GM21515 (cell line): ENCODE measurements around the gene POFUT2.

Experiments used
- ATAC-seq: cut with Tn5 transposase; IDR thresholded peaks from one replicate; pipeline ENCODE4 v1.9.1; 2021; ENCODE audit not compliant: unreplicated experiment

Gene POFUT2

DNA sequence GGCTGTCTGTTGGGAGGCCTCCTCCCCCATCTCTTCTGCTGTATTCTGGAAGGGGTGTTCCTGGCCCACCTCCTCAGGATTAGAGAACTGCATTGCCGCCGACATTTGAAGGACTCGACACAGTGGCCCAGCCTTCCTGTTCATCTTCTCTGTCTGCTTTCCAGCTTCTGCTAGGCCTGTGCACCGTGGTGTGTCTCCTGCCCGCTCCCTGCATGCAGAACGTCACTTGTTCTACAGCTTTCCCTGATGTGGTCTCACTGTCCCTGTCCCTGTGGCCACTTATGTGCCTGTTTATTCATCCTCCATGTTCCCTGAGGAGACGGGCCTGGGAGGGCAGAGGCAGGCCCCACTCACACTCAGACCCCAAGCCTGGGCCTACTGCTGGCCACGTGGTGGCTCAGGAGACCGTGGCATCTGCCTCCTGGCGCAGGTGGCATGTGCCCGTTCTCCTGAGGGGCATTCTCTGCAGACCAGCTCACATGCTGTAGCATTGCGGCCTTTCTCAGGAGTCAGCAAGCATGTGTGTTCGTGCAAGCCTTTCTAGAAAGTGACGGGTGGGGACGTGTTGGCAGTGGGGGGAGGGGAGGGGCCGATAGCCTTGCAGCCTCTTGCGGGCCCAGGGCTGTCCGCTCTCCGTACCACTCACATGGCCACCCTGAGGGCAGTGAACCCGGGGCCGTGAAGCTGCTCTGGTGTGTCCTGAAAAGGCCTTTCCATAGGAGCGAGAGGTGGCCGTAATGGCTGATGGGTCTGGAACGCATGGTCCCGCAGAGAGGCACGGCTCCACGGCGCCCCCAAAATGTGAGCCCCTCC, 35.9 kb downstream of the POFUT2 start:
- no peak for ATAC-seq

DNA sequence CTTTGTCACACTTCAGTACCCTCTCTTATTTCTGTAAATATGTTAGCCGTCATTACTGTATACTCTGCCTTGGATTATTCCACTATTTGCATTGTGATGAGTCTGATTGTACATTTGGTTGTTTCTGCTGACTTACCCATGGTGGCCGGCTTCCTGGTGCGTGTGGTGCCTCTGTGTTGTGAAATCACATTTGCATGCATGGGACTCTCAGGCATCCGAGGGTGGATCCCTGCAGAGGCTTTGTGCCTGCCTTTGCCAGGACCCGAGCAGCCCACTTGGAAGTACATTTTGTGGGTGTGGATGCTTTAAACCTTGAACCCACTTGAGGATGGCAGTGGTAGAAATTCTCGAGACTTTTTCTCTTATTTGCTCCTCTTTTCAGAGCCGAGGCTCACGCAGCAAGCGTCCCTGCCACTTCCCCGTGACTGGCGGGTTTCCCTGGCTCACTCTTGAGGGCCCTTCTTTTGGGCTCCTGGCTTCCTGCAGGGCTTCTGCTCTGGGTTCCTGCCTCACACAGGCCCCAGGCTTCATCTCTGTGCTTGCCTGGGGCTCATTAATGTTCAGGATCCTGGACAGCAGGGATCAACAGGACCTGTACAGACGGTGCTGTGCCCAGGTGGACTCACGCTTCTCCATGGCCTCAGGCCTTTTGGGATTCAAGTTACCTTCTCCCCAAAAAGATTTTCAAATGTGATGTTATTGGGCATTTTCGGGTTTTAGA, 36.6 kb downstream of the POFUT2 start:
- ATAC-seq = no peak

DNA sequence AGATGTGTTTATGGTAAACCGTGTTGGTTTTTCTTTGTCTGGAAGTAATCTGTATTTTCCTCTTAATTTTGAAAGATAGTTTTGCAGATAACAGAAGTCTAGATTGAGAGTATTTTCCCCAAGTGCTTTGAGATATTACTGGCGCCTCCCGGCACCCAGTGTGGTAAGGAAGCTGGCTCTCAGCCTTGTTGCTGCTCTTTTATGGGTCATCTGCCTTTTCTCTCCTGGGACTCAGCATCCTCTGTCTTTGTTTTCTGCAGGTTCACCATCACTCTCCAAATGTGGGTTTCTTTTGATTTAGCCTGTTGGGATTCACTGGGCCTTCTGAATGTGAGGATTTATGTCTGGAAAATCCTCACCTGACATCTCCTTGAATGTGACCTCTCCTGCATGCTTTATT, 37.4 kb downstream of the POFUT2 start:
- no peak for ATAC-seq

DNA sequence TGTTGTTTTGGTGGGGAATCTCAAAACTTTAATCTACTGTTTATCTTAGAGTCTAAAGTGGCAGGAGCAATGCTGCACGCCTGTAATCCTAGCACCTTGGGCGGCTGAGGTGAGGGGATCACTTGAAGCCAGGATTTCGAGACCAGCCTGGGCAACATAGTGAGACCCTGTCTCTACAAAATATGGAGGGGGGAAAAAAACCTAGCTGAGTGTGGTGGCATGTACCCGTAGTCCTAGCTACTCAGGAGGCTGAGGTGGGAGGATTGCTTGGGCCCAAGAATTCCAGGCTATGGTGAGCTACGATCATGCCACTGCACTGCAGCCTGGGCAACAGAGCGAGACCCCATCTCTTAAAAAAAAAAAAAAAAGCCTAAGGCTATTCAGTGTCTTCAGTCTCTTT, 38.1 kb downstream of the POFUT2 start:
- ATAC-seq = no peak

DNA sequence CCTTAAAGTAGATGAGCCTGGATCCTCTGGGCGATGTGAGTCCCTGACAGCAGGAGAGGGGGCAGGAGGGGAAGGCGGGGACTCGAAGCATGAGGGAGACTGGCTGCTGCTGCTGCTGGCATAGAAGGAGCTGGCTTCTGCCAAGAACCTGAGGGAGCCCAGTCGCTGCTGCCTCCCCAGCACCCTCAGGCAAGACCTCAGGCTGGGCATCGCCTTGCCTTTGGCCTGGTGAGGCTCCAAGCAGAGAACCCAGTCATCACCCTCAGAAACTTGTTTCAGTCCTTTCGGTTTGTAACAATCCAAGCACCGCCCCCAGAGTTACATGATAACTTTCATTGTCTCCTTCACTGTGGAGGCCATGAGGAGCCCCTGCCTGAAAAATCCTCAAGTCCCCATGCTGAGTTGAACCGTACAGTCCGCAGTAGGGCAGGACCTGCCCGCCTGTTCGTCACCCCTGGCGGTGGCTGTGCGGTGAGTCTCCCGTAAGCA, 38.8 kb downstream of the POFUT2 start:
- no peak for ATAC-seq

DNA sequence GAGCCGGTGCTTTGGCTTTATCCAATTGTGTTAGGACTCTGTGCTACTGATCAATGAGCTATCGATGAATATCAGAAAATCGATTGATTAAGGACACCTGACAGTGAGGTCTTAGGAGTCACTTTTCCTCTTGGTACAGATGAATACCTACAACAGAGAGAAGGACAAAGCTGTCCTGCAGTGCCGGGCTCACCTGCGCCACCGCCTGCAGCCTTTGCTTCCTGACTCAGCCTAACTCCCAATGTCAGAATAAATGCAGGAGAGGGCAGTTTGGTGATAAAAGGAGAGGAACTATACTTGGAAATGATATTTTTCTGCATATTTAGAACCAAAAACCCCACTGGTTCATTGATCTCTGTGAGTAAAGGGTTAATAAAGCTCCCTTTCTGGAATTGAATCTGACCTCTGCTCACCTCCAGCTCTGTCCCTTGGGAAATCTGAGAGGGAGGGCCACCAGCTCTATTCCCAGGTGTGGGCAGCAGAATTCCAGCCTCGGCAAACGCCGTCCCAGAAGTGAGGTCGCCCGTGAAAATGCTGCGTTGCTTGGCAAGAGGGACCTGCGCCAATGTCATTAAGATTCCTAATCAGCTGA, 39.3 kb downstream of the POFUT2 start:
- no peak for ATAC-seq

DNA sequence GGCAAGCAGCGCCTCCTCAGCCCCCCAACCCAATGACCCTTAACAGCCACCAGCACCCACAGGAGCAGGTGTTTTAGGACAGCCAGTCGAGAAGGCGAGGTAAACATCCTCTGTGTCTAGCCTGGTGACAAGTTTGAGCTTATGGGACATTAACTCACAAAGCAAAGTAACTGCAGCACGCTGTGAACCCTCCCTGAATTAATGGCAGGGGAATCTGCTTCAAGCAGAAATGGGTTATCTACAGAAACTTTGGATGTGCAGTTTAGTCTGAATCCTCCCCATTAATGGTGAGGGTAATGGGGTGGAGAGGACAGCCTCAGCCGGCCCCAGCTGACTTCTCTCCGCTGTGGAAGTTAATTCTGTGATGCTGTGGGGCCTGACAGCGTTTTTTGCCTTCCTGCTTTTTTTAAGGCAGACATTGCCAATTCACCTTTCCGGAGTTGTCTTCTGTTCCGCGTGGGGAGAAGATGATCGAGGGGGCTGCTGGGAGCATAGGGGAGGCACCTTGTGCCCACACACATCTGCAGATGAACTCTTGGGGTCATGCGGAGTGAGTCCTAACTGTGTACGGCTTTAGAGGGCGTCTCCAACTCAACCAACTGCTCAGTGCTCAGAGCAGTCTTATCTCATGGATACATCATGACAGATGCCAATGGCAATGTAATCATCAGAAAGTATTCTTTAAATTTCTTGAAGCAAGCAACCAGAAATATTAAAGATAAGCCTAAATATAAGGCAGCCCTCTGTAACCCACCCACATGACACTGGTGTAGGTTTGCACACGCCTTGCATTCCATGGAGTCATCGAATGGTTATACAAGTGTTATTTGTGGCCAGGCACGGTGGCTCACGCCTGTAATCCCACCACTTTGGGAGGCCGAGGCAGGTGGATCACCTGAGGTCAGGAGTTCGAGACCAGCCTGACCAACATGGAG, 41.0 kb downstream of the POFUT2 start:
- ATAC-seq = no peak

DNA sequence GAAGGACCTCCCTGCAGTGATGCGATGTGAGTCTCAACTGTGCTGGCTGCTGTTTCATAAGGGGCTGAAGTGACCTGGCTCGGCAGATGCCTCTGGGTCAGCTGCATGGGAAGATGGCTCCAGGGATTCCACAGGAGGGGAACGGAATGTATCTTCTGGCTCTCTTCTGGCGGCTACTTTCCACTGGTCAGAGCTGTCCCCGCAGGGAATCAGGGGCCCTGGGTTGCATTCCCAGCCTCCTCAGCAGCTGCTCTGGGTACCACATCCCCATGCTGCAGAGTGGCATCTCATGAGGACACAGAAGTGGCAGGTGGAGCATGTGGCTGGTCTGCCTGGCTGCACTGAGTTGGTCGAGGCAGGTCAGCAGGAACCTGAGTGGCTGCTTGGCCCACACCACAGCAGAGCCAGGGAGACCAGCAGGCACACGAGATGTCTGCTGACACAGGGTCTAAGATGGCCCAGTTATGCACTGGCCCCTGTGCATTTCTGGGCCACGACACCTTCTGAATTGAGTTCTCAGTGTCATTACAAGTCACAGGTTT, 42.8 kb downstream of the POFUT2 start:
- ATAC-seq = no peak

DNA sequence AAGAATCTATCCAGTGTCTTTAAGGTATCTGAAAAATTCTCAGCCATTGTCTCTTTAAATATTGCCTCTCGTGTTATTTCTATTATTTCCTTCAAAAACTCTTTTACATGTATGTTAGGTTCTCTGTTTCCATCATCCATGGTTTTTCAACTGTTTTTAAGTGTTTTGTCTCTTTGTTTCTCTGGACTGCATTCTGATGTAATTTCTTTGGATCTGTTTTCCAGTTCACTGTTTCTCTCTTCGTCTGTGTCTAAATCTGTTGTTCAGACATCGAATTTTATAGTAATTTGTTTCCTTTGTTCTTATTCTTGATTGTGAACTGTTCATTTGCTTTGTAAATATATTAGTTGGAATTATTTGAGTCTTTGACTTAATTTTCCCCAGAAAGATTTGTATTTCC, 44.1 kb downstream of the POFUT2 start:
- ATAC-seq = no peak

DNA sequence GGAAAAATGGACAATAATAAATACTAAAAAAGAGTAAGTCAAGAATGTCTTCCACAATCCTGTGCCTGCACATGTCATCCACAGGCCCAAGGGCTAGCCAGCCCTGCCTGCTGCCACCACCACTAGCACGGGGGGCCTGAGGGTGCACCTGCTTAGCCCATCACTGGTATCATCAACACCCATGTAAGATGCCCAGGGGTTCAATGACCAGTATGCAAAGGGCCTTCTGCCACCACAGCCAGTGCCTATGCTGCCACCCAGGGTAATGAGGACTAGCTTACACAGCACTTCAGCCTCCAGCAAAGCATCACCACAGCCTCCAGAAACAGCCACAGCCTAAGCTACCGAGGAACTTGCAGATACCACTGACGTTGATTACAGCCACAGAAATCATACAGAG, 46.3 kb downstream of the POFUT2 start:
- ATAC-seq = no peak

DNA sequence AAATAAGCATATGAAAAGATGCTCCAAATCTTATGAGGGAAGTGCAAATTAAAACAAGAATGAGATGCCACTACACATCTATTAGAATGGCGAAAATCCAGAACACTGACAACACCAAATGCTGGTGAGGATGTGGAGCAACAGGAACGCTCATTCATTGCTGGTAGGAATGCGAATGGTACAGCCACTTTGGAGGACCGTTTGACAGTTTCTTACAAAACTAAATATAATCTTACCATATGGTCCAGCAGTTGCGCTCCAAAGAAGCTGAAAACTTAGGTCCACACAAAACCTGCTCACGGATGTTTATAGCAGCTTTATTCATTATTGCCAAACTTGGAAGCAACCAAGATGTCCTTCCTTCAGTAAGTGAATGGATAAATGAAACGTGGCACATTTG, 50.3 kb downstream of the POFUT2 start:
- no peak for ATAC-seq

DNA sequence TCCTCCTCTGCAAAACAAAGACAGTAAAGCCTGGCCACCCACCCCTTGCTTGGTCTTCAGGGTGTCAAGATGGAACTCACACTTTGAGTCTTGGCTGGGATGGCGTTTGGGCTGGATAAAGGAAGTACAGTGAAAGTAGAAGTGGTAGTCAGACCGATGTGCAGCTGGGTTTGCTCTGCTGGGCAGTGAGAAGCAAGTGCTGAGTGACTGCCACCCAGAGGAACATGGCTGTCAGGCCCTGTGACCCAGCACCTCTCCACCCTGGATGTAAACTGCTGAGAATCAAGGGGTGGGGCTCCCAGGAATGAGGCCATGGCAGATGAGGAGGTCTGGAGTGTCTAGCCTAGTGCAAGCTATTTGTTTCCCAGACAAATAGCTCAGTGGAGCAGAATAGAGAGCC, 51.2 kb downstream of the POFUT2 start:
- ATAC-seq = no peak

DNA sequence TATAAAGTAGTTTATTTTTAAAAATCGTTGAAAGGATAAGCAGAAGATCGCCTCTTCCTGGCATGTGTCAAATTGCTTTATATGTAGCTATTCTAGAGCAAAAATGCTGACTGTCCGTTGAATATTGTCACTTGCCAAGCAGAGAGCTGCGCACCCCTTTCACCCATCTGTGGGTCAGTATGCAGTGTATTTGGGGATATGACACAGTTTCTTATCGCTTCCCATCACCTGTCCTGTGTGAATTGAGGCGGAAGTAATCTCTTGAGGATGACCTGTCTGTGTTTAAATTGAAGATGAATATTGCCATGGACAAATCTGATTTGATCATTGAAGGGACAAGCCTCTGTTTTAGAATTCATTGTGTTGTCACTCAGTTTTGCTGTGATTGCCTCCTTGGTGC, 52.2 kb downstream of the POFUT2 start:
- no peak for ATAC-seq

DNA sequence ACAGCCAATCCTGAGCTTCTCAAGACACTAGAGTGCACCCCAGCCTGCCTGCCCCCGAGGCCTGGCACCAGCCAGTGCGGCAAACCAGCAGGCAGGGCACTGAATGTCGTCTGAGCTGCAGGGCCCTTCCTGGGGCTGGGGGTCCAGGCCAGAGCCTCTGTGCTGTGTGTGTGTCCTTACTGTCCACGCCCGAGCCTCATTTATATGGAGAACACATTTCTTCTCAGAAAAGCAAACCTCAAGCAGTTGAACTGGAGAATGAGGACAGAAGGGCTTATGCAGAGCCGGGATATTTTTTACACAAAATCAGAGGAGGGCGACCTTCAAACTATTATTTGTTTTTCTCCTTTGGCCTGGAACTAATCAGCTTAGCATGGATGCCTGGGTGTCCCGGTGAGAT, 52.7 kb downstream of the POFUT2 start:
- no peak for ATAC-seq

DNA sequence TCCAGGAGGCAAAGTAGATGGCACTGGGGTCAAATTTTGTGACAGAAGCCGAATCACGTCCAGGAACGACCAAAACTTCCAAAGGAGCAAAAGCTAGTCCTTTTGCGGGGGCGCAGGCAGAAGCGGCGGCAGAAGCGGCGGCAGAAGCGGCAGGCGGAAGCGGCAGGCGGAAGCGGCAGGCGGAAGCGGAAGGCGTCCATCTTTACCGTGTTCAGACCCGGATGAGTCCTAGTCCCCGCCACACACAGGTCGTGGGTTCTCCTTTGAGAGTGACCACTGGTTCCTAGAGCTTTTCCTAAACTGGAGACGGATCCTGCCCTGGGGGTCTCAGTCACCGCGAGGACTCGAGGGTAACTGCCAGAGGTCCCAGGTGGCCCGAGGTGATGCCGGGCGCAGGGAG, 53.6 kb downstream of the POFUT2 start:
- no peak for ATAC-seq

DNA sequence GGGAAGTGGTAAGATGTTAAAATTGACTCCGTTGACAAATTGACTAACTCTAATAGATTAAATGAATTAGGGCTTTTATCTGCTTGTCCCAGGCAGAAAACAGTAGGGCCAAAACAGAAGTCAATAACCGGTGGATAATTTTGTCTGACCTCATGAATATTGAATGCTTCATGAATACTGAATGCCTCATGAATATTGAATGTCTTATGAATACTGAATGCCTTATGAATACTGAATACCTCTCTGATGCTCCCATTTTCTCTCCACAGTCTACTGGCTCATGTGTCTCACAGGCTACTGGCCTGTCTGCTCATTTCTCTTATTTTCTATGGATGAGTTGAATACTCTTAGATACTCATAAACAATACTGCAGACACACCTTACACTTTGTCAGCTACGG, 56.0 kb downstream of the POFUT2 start:
- ATAC-seq = no peak

DNA sequence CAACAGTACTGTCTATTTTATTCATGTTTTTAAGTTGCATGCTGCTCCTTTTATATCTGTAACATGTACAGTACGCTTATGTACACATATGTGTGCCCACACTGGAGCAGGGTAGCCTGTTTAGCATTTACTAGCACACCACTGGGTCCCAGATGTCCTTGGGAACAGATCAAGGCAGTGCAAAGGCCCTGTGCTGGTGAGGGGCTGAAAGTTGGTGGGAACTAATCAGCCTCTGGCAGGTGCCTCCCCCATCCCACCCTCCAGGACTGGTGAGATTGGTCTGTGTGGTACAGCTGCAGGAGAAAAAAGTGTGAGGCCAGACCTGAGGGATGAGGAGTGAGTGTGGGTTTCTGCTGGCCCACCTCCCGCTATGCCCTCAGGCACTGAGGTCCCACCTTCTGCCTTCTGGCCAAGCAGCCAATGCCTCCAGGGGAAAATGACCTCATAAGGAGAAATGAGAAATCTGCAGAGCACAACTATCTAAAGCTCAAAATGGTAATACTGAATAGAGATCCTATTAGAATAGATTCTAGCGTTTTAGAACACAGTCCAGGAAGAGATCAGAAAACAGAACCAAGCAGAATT, 58.9 kb downstream of the POFUT2 start:
- no peak for ATAC-seq

DNA sequence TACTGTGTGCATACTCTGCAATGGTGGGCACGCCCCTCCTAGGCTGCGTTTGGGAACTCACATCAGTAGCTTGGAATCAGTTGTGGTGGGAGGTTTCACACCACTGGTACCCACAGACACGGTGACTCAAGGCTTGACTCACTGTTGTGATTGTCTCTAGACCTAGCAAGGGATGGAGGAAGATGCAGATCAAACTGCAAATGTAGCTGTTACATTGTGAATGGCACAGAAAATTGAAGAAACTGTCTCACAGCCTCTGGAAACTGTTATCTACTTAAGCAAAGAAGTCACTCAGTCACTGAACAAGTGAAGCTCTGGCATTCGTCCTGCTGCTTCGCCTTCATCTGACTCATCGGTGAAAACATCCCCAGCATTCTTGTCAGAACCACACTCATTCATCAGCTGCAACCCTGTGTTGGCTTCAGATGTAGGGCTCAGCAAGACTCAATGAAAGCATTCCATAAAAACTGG, 59.5 kb downstream of the POFUT2 start:
- ATAC-seq = no peak

DNA sequence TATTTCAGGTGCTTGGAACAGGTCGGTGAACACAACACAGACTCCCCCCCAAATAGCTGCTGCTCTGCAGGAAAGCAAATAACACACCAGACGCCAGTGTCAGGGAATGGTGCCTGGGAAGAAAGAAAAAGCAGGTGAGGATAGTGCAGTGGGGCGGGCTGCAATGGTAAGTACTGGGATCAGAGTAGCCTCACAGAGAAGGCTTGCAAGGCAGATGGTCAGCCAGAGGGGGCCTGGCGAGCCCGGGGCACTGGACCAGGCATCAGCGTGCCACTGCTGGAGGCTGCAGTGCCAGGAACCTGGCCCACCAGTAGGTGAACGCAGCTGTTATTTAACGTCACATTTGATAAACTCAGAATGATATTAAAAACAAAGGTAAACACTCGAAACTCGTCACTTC, 60.0 kb downstream of the POFUT2 start:
- no peak for ATAC-seq
